B cell (primary cell): ENCODE results near the gene PTBP3. TPM values are rescaled to one million over a fixed set of nuclear protein-coding genes. Genes with fewer than 3 reads are reported as not detected.
A peak's percentile ranks its signal among the peaks of the same experiment; 100 is the strongest.

Experiments used
- ATAC-seq: fragments of 200-7000 bp; cut with Tn5 transposase; one replicate; pipeline ENCODE4 v1.10.0; 2021; ENCODE audit warnings: low read depth, mild to moderate bottlenecking, moderate number of reproducible peaks, moderate library complexity
- CTCF ChIA-PET: fragments of 350-600 bp; sonication (Branson Sonifier 250); formaldehyde crosslinking; loops from one replicate; lab custom pipeline; 2021; ENCODE audit warnings: antibody characterized with exemption, inconsistent platforms; lab: Charles Lee
- POLR2A ChIA-PET: fragments of 350-600 bp; sonication (Branson Sonifier 250); formaldehyde crosslinking; loops from one replicate; lab custom pipeline; 2021; ENCODE audit warnings: antibody characterized with exemption; lab: Charles Lee
- DNase-seq: peaks from one replicate; pipeline ENCODE4 v3.0.0; 2013
- H2AFZ ChIP-seq: 2 replicates; pipeline ENCODE4 v1.6.1; 2012; ENCODE audit warnings: mild to moderate bottlenecking, low read depth, low read length; ENCODE audit not compliant: insufficient read depth, poor library complexity, severe bottlenecking
- H3K27ac ChIP-seq, 2 donors: 1 replicate in 1 of 2; 2 replicates in 1 of 2; pipeline ENCODE4 v1.5.1; 2012 to 2013; ENCODE audit warnings: low read length in 2 of 2, mild to moderate bottlenecking in 2 of 2, moderate library complexity in 1 of 2
- H3K27me3 ChIP-seq, 4 experiments: fragments of 200-600 bp in 1 of 4; sonication (generic) in 1 of 4; replicated peaks in 1 of 4; 1 replicate in 2 of 4; 2 replicates in 2 of 4; pipeline versions ENCODE4 v1.6.1 to v1.7.0; 2013 to 2016; ENCODE audit warnings: low read length in 3 of 4, mild to moderate bottlenecking in 2 of 4, mixed read lengths in 1 of 4, moderate library complexity in 1 of 4; ENCODE audit not compliant: insufficient read depth in 4 of 4, control insufficient read depth in 3 of 4; ENCODE audit errors: control extremely low read depth in 1 of 4
- H3K36me3 ChIP-seq, 2 experiments: replicated peaks in 1 of 2; 1 replicate in 1 of 2; 2 replicates in 1 of 2; pipeline versions ENCODE4 v1.6.1 to v1.7.1; 2013; ENCODE audit warnings: low read length in 1 of 2; ENCODE audit not compliant: insufficient read depth in 2 of 2, control insufficient read depth in 1 of 2; ENCODE audit errors: control extremely low read depth in 1 of 2, extremely low read depth in 1 of 2
- H3K4me1 ChIP-seq, 2 donors: fragments of 200-600 bp in 1 of 2; sonication (generic) in 1 of 2; 1 replicate in 1 of 2; 2 replicates in 1 of 2; pipeline versions ENCODE4 v1.5.1 to v1.6.1; 2013 to 2017; ENCODE audit warnings: low read length in 2 of 2; ENCODE audit not compliant: control insufficient read depth in 2 of 2, insufficient read depth in 2 of 2
- H3K4me2 ChIP-seq: replicated peaks from 2 replicates; pipeline ENCODE3; 2012; ENCODE audit warnings: mild to moderate bottlenecking, low read depth, low read length; ENCODE audit not compliant: poor library complexity, severe bottlenecking
- H3K4me3 ChIP-seq, 5 experiments: fragments of 200-600 bp in 1 of 5; sonication (generic) in 1 of 5; 1 replicate in 3 of 5; 2 replicates in 2 of 5; pipeline versions ENCODE4 v1.5.1 to v1.7.0; 2011 to 2016; ENCODE audit warnings: low read length in 4 of 5, mild to moderate bottlenecking in 4 of 5, low read depth in 2 of 5, control low read depth in 1 of 5, moderate library complexity in 1 of 5; ENCODE audit not compliant: insufficient read depth in 1 of 5; ENCODE audit errors: control extremely low read depth in 1 of 5, extremely low read depth in 1 of 5
- H3K79me2 ChIP-seq: fragments of 200-600 bp; sonication (generic); one replicate; pipeline ENCODE4 v1.6.0; 2016; ENCODE audit warnings: low read length; ENCODE audit not compliant: control insufficient read depth, insufficient read depth
- H3K9ac ChIP-seq: fragments of 200-600 bp; sonication (generic); 2 replicates; pipeline ENCODE4 v1.6.1; 2017; ENCODE audit warnings: mild to moderate bottlenecking, low read length, moderate library complexity
- H3K9me3 ChIP-seq, 3 donors: one replicate each; pipeline versions ENCODE4 v1.6.1 to v1.7.1; 2013; ENCODE audit warnings: low read length in 2 of 3; ENCODE audit not compliant: control insufficient read depth in 2 of 3, insufficient read depth in 1 of 3; ENCODE audit errors: control extremely low read depth in 1 of 3
- H4K20me1 ChIP-seq: 2 replicates; pipeline ENCODE4 v1.6.0; 2012; ENCODE audit warnings: mild to moderate bottlenecking, low read length; ENCODE audit not compliant: insufficient read depth, control insufficient read depth, poor library complexity, severe bottlenecking
- H3K27ac Mint-ChIP-seq: one replicate; pipeline ENCODE4 v1.8.0; 2021; ENCODE audit warnings: mixed read lengths
- H3K27me3 Mint-ChIP-seq: one replicate; pipeline ENCODE4 v1.8.0; 2021; ENCODE audit warnings: mixed read lengths
- H3K4me1 Mint-ChIP-seq: one replicate; pipeline ENCODE4 v1.8.0; 2021; ENCODE audit warnings: mixed read lengths
- H3K4me3 Mint-ChIP-seq: one replicate; pipeline ENCODE4 v1.8.0; 2021; ENCODE audit warnings: mixed read lengths
- H3K9me3 Mint-ChIP-seq: one replicate; pipeline ENCODE4 v1.8.0; 2022; ENCODE audit warnings: mixed read lengths; ENCODE audit not compliant: insufficient read depth
- EZH2 ChIP-seq: IDR thresholded peaks from 2 replicates; pipeline ENCODE4 v1.6.1; 2012; ENCODE audit warnings: borderline replicate concordance, low read depth, mild to moderate bottlenecking, moderate library complexity, low read length; ENCODE audit not compliant: insufficient read depth, poor library complexity, severe bottlenecking
- WGBS: methylation state at CpG from one replicate; pipeline ENCODE4 v1.1.5; 2013; ENCODE audit warnings: missing lambda C conversion rate; ENCODE audit not compliant: insufficient coverage; 5-methylcytosine and 5-hydroxymethylcytosine counted together
- intact Hi-C: fragments of 100-400 bp; cut with micrococcal nuclease; formaldehyde crosslinking; loops from one replicate; pipeline ENCODE4 v1.10.0; 2022
- polyA plus RNA-seq: library from polyadenylated mRNA; depleted of rRNA; stranded (reverse); fragments of >200 nt; gene quantifications from 2 replicates; pipeline ENCODE4 v1.2.3, GENCODE V29; 2012
- total RNA-seq, 2 donors: library from RNA; stranded (reverse); fragments of 120-200 nt in 1 of 2; gene quantifications; 1 replicate in 1 of 2; 2 replicates in 1 of 2; pipeline versions ENCODE4 v1.2.3 to v1.2.4, GENCODE V29; 2013 to 2022
- TF ChIP-seq, protein P1 (sequence below): fragments of 200-600 bp; IDR thresholded peaks from one replicate; pipeline ENCODE4 v1.8.0; 2022; ENCODE audit warnings: antibody characterized with exemption, mild to moderate bottlenecking

The PTBP3 gene
- total and polyA plus RNA-seq, 2 donors (not counting 1 experiment from before 2014, with no cell fraction given) = 22.8 to 133 TPM

DNA sequence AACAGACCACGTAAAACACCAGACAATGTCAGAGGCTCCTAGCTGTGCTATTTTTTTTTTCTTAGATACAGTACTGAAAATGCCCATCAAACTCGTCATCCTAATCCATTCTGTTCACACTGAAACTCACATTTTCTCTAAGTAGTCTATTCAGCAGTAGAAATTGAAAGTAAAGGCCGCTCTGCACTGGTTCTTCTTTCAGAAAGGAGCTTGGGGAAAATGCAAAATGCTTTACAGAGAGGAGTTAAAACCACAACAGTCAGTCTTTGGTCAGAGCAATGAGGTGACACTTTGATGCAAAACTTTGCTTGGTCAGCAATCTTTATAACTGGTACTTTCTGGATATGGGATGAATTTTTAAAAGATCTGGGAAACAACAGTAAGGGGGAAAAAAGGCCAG, 114.5 kb downstream of the PTBP3 start:
- peaks cover 0 to 33% of the 10 kb centered on the region in 2 experiments for H3K36me3 ChIP-seq
- Mint-ChIP-seq H3K9me3 (no peaks in the 10 kb centered on the region), H3K27ac (peak overlapping the region; percentile 74), H3K4me1 (peaks cover 22% of the 10 kb centered on the region), H3K27me3 (no peaks in the 10 kb centered on the region), H3K4me3 (peak overlapping the region; percentile 48)
- no peaks in the 10 kb centered on the region for H3K4me1 ChIP-seq
- no peaks in the 10 kb centered on the region for H3K9me3 ChIP-seq
- H3K4me3 ChIP-seq = no peak overlapping the region
- ChIA-PET CTCF (interaction anchor here (1.0 to 1.5 kb wide), 3 partner anchors 45 to 121 kb away, joined by 3 to 4 read pairs (median 4); partner anchors contain the start of gene SUSD1), POLR2A (no interaction called here)
- no peaks in the 10 kb centered on the region for H4K20me1 ChIP-seq
- H3K79me2 ChIP-seq = no peaks in the 10 kb centered on the region
- intact Hi-C loops = loop anchor here (2.0 kb wide), 1 partner anchor 44 kb away; the partner anchor contains the start of gene SUSD1
- H3K27ac ChIP-seq = peak overlapping the region in 1 of 2 donors; percentile 17
- no peak overlapping the region for H2AFZ ChIP-seq
- no peaks in the 10 kb centered on the region for H3K27me3 ChIP-seq
- no peak overlapping the region for H3K9ac ChIP-seq
- TF ChIP-seq, protein P1, sequence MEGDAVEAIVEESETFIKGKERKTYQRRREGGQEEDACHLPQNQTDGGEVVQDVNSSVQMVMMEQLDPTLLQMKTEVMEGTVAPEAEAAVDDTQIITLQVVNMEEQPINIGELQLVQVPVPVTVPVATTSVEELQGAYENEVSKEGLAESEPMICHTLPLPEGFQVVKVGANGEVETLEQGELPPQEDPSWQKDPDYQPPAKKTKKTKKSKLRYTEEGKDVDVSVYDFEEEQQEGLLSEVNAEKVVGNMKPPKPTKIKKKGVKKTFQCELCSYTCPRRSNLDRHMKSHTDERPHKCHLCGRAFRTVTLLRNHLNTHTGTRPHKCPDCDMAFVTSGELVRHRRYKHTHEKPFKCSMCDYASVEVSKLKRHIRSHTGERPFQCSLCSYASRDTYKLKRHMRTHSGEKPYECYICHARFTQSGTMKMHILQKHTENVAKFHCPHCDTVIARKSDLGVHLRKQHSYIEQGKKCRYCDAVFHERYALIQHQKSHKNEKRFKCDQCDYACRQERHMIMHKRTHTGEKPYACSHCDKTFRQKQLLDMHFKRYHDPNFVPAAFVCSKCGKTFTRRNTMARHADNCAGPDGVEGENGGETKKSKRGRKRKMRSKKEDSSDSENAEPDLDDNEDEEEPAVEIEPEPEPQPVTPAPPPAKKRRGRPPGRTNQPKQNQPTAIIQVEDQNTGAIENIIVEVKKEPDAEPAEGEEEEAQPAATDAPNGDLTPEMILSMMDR = no peak
- TF ChIP-seq EZH2 = no peak
- ATAC-seq (peak; percentile 53), DNase-seq (peak; percentile 4)
- WGBS = 13% methylated on average over 1 of the region's 3 CpGs
- no peak overlapping the region for H3K4me2 ChIP-seq

DNA sequence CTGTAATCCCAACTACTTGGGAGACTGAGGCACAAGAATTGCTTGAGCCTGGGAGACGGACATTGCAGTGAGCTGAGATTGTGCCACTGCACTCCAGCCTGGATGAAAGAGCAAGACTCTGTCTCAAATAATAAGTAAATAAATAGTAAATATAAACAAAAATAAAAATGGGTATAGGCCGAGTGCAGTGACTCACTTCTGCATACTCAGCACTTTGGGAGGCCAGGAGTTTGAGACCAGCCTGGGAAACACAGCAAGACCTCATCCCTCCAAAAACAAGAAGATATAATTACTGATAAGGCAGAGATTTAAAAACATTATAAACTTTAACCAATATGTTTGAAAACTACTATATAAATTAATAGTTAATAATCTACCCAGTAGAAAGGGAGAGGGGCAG, 120.5 kb downstream of the PTBP3 start:
- Mint-ChIP-seq H3K9me3 (peaks cover 5% of the 10 kb centered on the region), H3K27me3 (no peaks in the 10 kb centered on the region), H3K4me3 (no peak overlapping the region), H3K4me1 (peaks cover 1% of the 10 kb centered on the region), H3K27ac (no peak overlapping the region)
- Histone ChIP-seq H4K20me1 (no peaks in the 10 kb centered on the region), H3K27ac (no peak overlapping the region), H3K4me1 (no peaks in the 10 kb centered on the region), H3K27me3 (no peaks in the 10 kb centered on the region), H3K36me3 (peaks cover 4 to 38% of the 10 kb centered on the region in 2 experiments), H3K79me2 (no peaks in the 10 kb centered on the region), H3K4me3 (no peak overlapping the region), H2AFZ (no peak overlapping the region), H3K4me2 (no peak overlapping the region), H3K9me3 (peaks cover 0 to 20% (median 10%) of the 10 kb centered on the region in 3 donors), H3K9ac (no peak overlapping the region)
- POLR2A ChIA-PET = no interaction called here
- DNase-seq (no peak), ATAC-seq (no peak)
- CTCF ChIA-PET = no interaction called here
- no CpG with 5 or more reads among the region's 2 CpGs for WGBS
- intact Hi-C loops = no loop called here
- TF ChIP-seq, protein P1 = no peak
- no peak for TF ChIP-seq EZH2
